ENCODE results near the gene ASB18. TPM values are rescaled to one million over a fixed set of nuclear protein-coding genes. Genes with fewer than 3 reads are reported as not detected.

ASB18 gene
- total and polyA plus RNA-seq, 2 of the 8 experiments (the other 6 are each of a cell fraction or from before 2014, with no cell fraction given), result not detected

DNA sequence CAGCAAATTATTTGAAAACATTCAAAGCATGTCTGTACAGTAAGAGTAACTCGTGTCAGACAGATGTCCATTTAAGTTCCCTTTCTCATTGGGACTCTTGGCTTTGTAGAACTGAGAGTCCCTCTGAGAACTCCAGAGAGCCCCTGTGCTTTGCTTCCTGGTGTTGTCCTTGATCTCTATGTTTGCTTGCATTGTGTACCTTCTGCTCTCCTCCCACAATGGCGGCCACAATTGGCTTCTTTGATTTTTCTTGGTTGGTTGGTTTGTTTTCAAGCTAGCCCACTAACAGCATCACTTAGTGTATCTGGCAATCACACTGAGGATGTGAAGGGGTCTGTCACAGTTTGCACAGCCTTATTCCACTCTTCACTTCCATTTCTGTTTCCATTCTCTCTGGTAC is 15.1 kb downstream of the ASB18 start:
- H2BK20ac ChIP-seq (ENCODE audit: low read length), result no peak overlapping the region
- no peak overlapping the region for H3K4me3 ChIP-seq (ENCODE audit: extremely low read depth in 1 of 4, insufficient read depth in 2 of 4, low read depth in 3 of 4, low read length in 4 of 4)
- H3K56ac ChIP-seq (replicated peaks; ENCODE audit: insufficient read length, low read depth, low read length), result no peak overlapping the region
- no peak overlapping the region for H2BK15ac ChIP-seq (ENCODE audit: low read length)
- H3K27ac ChIP-seq (ENCODE audit: low read depth, low read length), result no peak overlapping the region
- FAIRE-seq, result no peak
- 0 out of 7 replicates have a peak, but pooled peaks cover 0 to 1% (median 0%) of the 10 kb centered on the region in 4 experiments for H3K4me1 ChIP-seq (replicated peaks in 1 of 4; ENCODE audit: control insufficient read depth in 3 of 4, insufficient read depth in 4 of 4, low read length in 3 of 4)
- no peak for TF ChIP-seq JUND (IDR thresholded peaks at IDR 0.05; ENCODE audit: low read length)
- no peak overlapping the region for H3K4me2 ChIP-seq (ENCODE audit: insufficient read depth in 1 of 2, low read depth in 2 of 2, low read length in 2 of 2)
- H3K23ac ChIP-seq (ENCODE audit: insufficient read length), result no peak overlapping the region
- no peak for DNase-seq (ENCODE audit: low read depth in 1 of 2, low spot score in 2 of 2)
- H3K79me2 ChIP-seq (ENCODE audit: control insufficient read depth in 1 of 2, insufficient read depth in 2 of 2, low read length in 2 of 2), result no peaks in the 10 kb centered on the region
- no peak overlapping the region for H3K4ac ChIP-seq (replicated peaks; ENCODE audit: insufficient read length, low read depth, low read length)
- H2BK12ac ChIP-seq (ENCODE audit: low read depth, low read length), result no peak overlapping the region
- H4K91ac ChIP-seq (replicated peaks; ENCODE audit: insufficient read length, low read length), result no peak overlapping the region
- no peak overlapping the region for H3K9ac ChIP-seq (replicated peaks in 1 of 4; ENCODE audit: extremely low read depth in 1 of 4, low read depth in 3 of 4, low read length in 3 of 4)
- no peak overlapping the region for H2BK120ac ChIP-seq (replicated peaks; ENCODE audit: low read depth, low read length)
- ChIA-PET POLR2A (ENCODE audit: partially characterized antibody) (no interaction called here), CTCF (ENCODE audit: partially characterized antibody) (interaction anchor here (1.0 kb wide), 1 partner anchor 10 kb away, joined by 3 read pairs; no protein-coding TSS in a partner anchor)
- H2AK5ac ChIP-seq (ENCODE audit: low read depth, low read length), result no peak overlapping the region
- no peak overlapping the region for H3K18ac ChIP-seq (ENCODE audit: extremely low read depth, low read length)
- no peaks in the 10 kb centered on the region for H3K23me2 ChIP-seq (ENCODE audit: low read depth, low read length)
- no peak overlapping the region for H2BK5ac ChIP-seq (ENCODE audit: low read depth, low read length)
- no peaks in the 10 kb centered on the region for H3K9me3 ChIP-seq (ENCODE audit: insufficient read depth in 2 of 2, low read depth in 1 of 2, low read length in 1 of 2)
- no peaks in the 10 kb centered on the region for H3K79me1 ChIP-seq (ENCODE audit: low read depth, low read length)
- H4K20me1 ChIP-seq (replicated peaks in 1 of 2; ENCODE audit: control insufficient read depth in 1 of 2, insufficient read depth in 2 of 2, low read length in 2 of 2), result no peaks in the 10 kb centered on the region
- H2AFZ ChIP-seq (ENCODE audit: low read length), result no peak overlapping the region
- no peak overlapping the region for H4K8ac ChIP-seq (ENCODE audit: extremely low read depth, insufficient read depth, low read length)
- 85% methylated on average over 2 of the region's 2 CpGs; no CpG with 5 or more reads in 1 of the 2 experiments for WGBS, 2 experiments (ENCODE audit: extremely low coverage in 1 of 2, insufficient coverage in 1 of 2, insufficient read length in 1 of 2, insufficient replicate concordance in 2 of 2, low coverage in 1 of 2, low lambda C conversion rate in 2 of 2, missing lambda C conversion rate in 1 of 2)
- H3K14ac ChIP-seq (ENCODE audit: insufficient read length), result no peak overlapping the region
- H3K36me3 ChIP-seq (ENCODE audit: control insufficient read depth in 2 of 4, insufficient read depth in 4 of 4, low read length in 3 of 4), result no peaks in the 10 kb centered on the region
- H3K27me3 ChIP-seq (replicated peaks in 1 of 4; ENCODE audit: control insufficient read depth in 3 of 4, extremely low read depth in 1 of 4, insufficient read depth in 3 of 4, low read length in 3 of 4), result no peaks in the 10 kb centered on the region; a peak in 1 of 7 replicates
- H4K5ac ChIP-seq (ENCODE audit: insufficient read length, low read depth, low read length), result no peak overlapping the region

All from H1 (cell line).